Endothelial cell of umbilical vein (primary cell): ENCODE results near the gene NOTCH2NLA.
"Not testable (repeated sequence)": the region's sequence is repeated elsewhere in the genome, so short reads cannot be mapped to it uniquely, and the experiment has no call there.

ENCODE experiments used
- CTCF ChIP-seq, 2 donors: IDR thresholded peaks; 1 replicate in 1 of 2; 2 replicates in 1 of 2; pipeline ENCODE4 v1.5.1; 2011; ENCODE audit warnings: low read length in 2 of 2, mild to moderate bottlenecking in 2 of 2, moderate library complexity in 2 of 2, control low read depth in 1 of 2, inconsistent platforms in 1 of 2, low read depth in 1 of 2; ENCODE audit not compliant: insufficient read depth in 1 of 2; ENCODE audit errors: extremely low read depth in 1 of 2
- EZH2 ChIP-seq: IDR thresholded peaks from 2 replicates; pipeline ENCODE4 v1.6.1; 2012; ENCODE audit warnings: borderline replicate concordance, low read depth, mild to moderate bottlenecking, moderate library complexity, low read length, inconsistent platforms; ENCODE audit not compliant: severe bottlenecking
- POLR2A ChIP-seq: IDR thresholded peaks from 2 replicates; pipeline ENCODE4 v1.6.1; 2012; ENCODE audit warnings: low read depth, mild to moderate bottlenecking, control low read depth, low read length
- POLR2AphosphoS5 ChIP-seq: IDR thresholded peaks from 2 replicates; pipeline ENCODE4 v1.6.1; 2012; ENCODE audit warnings: low read depth, mild to moderate bottlenecking, control low read depth, low read length, moderate library complexity; ENCODE audit not compliant: insufficient read depth

- not testable (repeated sequence) for TF ChIP-seq POLR2AphosphoS5; CTCF (IDR thresholded peaks at IDR 0.05; ENCODE audit: extremely low read depth in 1 of 2, insufficient read depth in 1 of 2, low read depth in 1 of 2, low read length in 2 of 2); EZH2; POLR2A
Measured at GRCh38 chr1:146236026-146236601, 7.3 kb upstream of the NOTCH2NLA start.
